OCI-LY1 (cell line): ENCODE data around the gene FIGLA.

Experiments
- H2AFZ ChIP-seq: fragments of 200-600 bp; sonication (generic), shearing (Covaris generic); 2 replicates; pipeline ENCODE4 v1.6.0; 2014; ENCODE audit warnings: antibody characterized with exemption, mild to moderate bottlenecking, low read length
- H3F3A ChIP-seq: fragments of 200-600 bp; sonication (generic), shearing (Covaris generic); 2 replicates; pipeline ENCODE4 v1.6.0; 2014; ENCODE audit warnings: mild to moderate bottlenecking, antibody characterized with exemption, low read length, moderate library complexity; ENCODE audit not compliant: insufficient read depth
- H3K27ac ChIP-seq: fragments of 200-600 bp; sonication (generic); 2 replicates; pipeline ENCODE4 v1.5.1; 2014; ENCODE audit warnings: low read length, mixed run types, mild to moderate bottlenecking, low read depth; ENCODE audit not compliant: poor library complexity, severe bottlenecking
- H3K27me3 ChIP-seq: fragments of 200-600 bp; sonication (generic); 2 replicates; pipeline ENCODE4 v1.6.0; 2014; ENCODE audit warnings: antibody characterized with exemption, mild to moderate bottlenecking, low read length, moderate library complexity; ENCODE audit not compliant: insufficient read depth
- H3K36me3 ChIP-seq: fragments of 200-600 bp; sonication (generic); 2 replicates; pipeline ENCODE4 v1.6.1; 2014; ENCODE audit warnings: mild to moderate bottlenecking, antibody characterized with exemption, low read length, moderate library complexity, mixed read lengths; ENCODE audit not compliant: insufficient read depth
- H3K4me1 ChIP-seq: fragments of 200-600 bp; sonication (generic); 2 replicates; pipeline ENCODE4 v1.5.1; 2014; ENCODE audit warnings: mild to moderate bottlenecking, low read length, moderate library complexity; ENCODE audit not compliant: insufficient read depth, severe bottlenecking
- H3K4me2 ChIP-seq: fragments of 200-600 bp; sonication (generic), shearing (Covaris generic); 2 replicates; pipeline ENCODE4 v1.6.1; 2014; ENCODE audit warnings: low read length
- H3K4me3 ChIP-seq: fragments of 200-600 bp; sonication (generic); 2 replicates; pipeline ENCODE4 v1.5.1; 2014; ENCODE audit warnings: low read length, low read depth, mild to moderate bottlenecking, mixed read lengths; ENCODE audit not compliant: poor library complexity, severe bottlenecking
- H3K79me2 ChIP-seq: fragments of 200-600 bp; shearing (Covaris generic); 2 replicates; pipeline ENCODE4 v1.6.1; 2016; ENCODE audit warnings: mixed run types, low read length, mixed read lengths; ENCODE audit not compliant: insufficient read depth
- H3K9ac ChIP-seq: fragments of 200-600 bp; sonication (generic), shearing (Covaris generic); 2 replicates; pipeline ENCODE4 v1.6.1; 2014; ENCODE audit warnings: mild to moderate bottlenecking, low read length, mixed read lengths
- H3K9me2 ChIP-seq: fragments of 200-600 bp; sonication (generic), shearing (Covaris generic); 2 replicates; pipeline ENCODE4 v1.6.1; 2014; ENCODE audit warnings: low read depth, mild to moderate bottlenecking, low read length, mixed read lengths
- H3K9me3 ChIP-seq: fragments of 200-600 bp; shearing (Covaris generic); 2 replicates; pipeline ENCODE4 v1.6.1; 2014; ENCODE audit warnings: low read length, mixed read lengths
- H4K20me1 ChIP-seq: fragments of 200-600 bp; sonication (generic), shearing (Covaris generic); 2 replicates; pipeline ENCODE4 v1.6.0; 2016; ENCODE audit warnings: mild to moderate bottlenecking, low read length; ENCODE audit not compliant: insufficient read depth
- CTCF ChIP-seq: fragments of 200-600 bp; sonication (generic), shearing (Covaris generic); IDR thresholded peaks from 2 replicates; pipeline ENCODE4 v1.5.1; 2017; ENCODE audit warnings: mild to moderate bottlenecking, antibody characterized with exemption, low read length, moderate library complexity, mixed read lengths
- EZH2 ChIP-seq: fragments of 200-600 bp; sonication (generic), shearing (Covaris generic); IDR thresholded peaks from 2 replicates; pipeline ENCODE4 v1.8.0; 2017; ENCODE audit warnings: borderline replicate concordance, mixed run types, mild to moderate bottlenecking, antibody characterized with exemption, low read length, moderate library complexity, mixed read lengths

FIGLA gene

GRCh38 chr2:70829916-70830315 is 39.5 kb upstream of the FIGLA start:
- Histone ChIP-seq H3K9me2 (no peaks in the 10 kb centered on the region), H3K4me3 (no peak overlapping the region), H3K27ac (no peak overlapping the region), H4K20me1 (no peaks in the 10 kb centered on the region), H3K36me3 (no peaks in the 10 kb centered on the region), H3K79me2 (no peaks in the 10 kb centered on the region), H3K27me3 (0 out of 2 replicates have a peak, but pooled peaks cover 3% of the 10 kb centered on the region), H3K4me1 (no peaks in the 10 kb centered on the region), H3K9me3 (no peaks in the 10 kb centered on the region), H2AFZ (no peak overlapping the region), H3K4me2 (no peak overlapping the region), H3F3A (no peaks in the 10 kb centered on the region), H3K9ac (no peak overlapping the region)
- TF ChIP-seq CTCF, result no peak
- TF ChIP-seq EZH2, result no peak

DNA sequence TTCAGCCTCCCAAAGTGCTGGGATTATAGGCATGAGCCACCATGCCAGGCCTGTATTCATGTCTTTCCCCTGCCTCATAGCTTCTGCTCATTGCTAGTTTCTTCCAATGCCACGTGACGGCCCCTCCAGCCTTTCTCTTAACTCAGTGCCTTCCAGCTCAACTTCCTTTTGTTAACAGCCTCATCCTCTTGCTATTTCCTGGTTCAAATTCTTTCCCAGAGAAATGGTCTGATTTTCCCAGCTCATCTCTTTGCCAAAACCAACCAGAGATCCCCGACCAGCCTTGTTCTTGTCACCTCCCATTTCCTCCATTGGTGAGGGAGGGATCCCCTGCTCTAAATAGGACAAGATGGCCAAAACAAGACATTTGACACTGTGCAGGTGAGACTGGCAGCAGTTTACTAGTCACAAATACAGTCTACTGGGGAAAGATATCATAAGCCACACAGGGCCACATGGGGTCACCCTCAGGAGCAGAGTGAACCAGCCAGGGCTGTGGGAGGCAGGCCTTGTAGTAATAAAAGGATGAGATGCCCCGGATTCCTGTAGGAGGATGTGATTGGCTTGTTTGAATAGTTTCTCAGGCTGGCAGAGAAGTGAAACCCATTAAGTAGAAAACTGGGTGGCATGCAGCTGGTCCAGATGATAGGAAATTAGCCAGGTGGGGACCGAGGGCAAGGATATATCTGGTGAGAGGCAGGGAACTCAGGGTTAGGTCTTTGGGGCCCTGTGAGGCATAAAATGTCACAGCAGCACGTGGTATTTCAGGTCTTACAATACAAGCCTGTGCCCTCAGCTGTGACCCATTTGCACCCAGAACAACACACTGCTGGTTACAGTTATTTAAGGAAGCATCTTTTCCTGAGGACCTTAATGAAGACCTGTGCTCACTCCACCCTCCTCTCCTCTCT is 38.7 kb upstream of the FIGLA start:
- no peaks in the 10 kb centered on the region for H3F3A ChIP-seq
- no peaks in the 10 kb centered on the region for H4K20me1 ChIP-seq
- no peak overlapping the region for H3K4me2 ChIP-seq
- H3K4me3 ChIP-seq, result no peak overlapping the region
- 0 out of 2 replicates have a peak, but pooled peaks cover 3% of the 10 kb centered on the region for H3K27me3 ChIP-seq
- no peak overlapping the region for H3K9ac ChIP-seq
- H3K9me3 ChIP-seq, result no peaks in the 10 kb centered on the region
- no peaks in the 10 kb centered on the region for H3K9me2 ChIP-seq
- H3K36me3 ChIP-seq, result no peaks in the 10 kb centered on the region
- TF ChIP-seq CTCF (no peak), EZH2 (no peak)
- no peaks in the 10 kb centered on the region for H3K4me1 ChIP-seq
- no peak overlapping the region for H2AFZ ChIP-seq
- H3K27ac ChIP-seq, result no peak overlapping the region
- no peaks in the 10 kb centered on the region for H3K79me2 ChIP-seq

GRCh38 chr2:70828115-70828514 is 37.7 kb upstream of the FIGLA start:
- H3K9ac ChIP-seq, result no peak overlapping the region
- H3K9me3 ChIP-seq, result no peaks in the 10 kb centered on the region
- H3K4me2 ChIP-seq, result no peak overlapping the region
- no peak overlapping the region for H3K4me3 ChIP-seq
- H4K20me1 ChIP-seq, result no peaks in the 10 kb centered on the region
- H3K9me2 ChIP-seq, result no peaks in the 10 kb centered on the region
- H3K79me2 ChIP-seq, result no peaks in the 10 kb centered on the region
- no peaks in the 10 kb centered on the region for H3K4me1 ChIP-seq
- no peak overlapping the region for H3K27ac ChIP-seq
- H2AFZ ChIP-seq, result no peak overlapping the region
- TF ChIP-seq CTCF, result no peak
- TF ChIP-seq EZH2, result no peak
- no peaks in the 10 kb centered on the region for H3K36me3 ChIP-seq
- H3K27me3 ChIP-seq, result 0 out of 2 replicates have a peak, but pooled peaks cover 3% of the 10 kb centered on the region
- H3F3A ChIP-seq, result no peaks in the 10 kb centered on the region
